ENCODE measurements around the gene CLDN20. TPM values are rescaled to one million over a fixed set of nuclear protein-coding genes. Genes with fewer than 3 reads are reported as not detected.

Gene CLDN20
- polyA plus RNA-seq, 1 of the 3 experiments (the other 2 are of a cell fraction): 0.07 TPM

GRCh38 chr6:155241966-155242365 is 21.8 kb upstream of the CLDN20 start:
- Histone ChIP-seq H3K36me3 (replicated peaks in 1 of 2; ENCODE audit: control insufficient read depth in 1 of 2, insufficient read depth in 2 of 2, low read length in 1 of 2) (peaks cover 9 to 17% of the 10 kb centered on the region in 2 experiments), H3K79me2 (ENCODE audit: insufficient read depth) (no peaks in the 10 kb centered on the region), H3K9me3 (no peaks in the 10 kb centered on the region), H3K27ac (ENCODE audit: low read depth in 2 of 2, low read length in 1 of 2) (no peak overlapping the region), H3K27me3 (ENCODE audit: insufficient read depth) (no peaks in the 10 kb centered on the region), H3F3A (replicated peaks; ENCODE audit: insufficient read depth) (no peaks in the 10 kb centered on the region), H3K4me1 (ENCODE audit: control insufficient read depth in 1 of 2, insufficient read depth in 2 of 2, low read depth in 1 of 2, low read length in 1 of 2) (no peaks in the 10 kb centered on the region; a peak in 1 of 4 replicates), H3K4me2 (no peak overlapping the region), H2AFZ (ENCODE audit: low read depth) (no peak overlapping the region), H3K4me3 (ENCODE audit: low read depth in 2 of 2, low read length in 1 of 2) (no peak overlapping the region), H4K20me1 (ENCODE audit: insufficient read depth) (no peaks in the 10 kb centered on the region), H3K9me2 (no peaks in the 10 kb centered on the region), H3K9ac (no peak overlapping the region)
- CTCF ChIA-PET: interaction anchor here (1.3 kb wide), 1 partner anchor 9 kb away, joined by 4 read pairs; no protein-coding TSS in a partner anchor
- 91% methylated on average over 5 of the region's 8 CpGs for WGBS (ENCODE audit: low lambda C conversion rate)
- DNase-seq: no peak
- POLR2A ChIA-PET: no interaction called here
- TF ChIP-seq, protein P1, sequence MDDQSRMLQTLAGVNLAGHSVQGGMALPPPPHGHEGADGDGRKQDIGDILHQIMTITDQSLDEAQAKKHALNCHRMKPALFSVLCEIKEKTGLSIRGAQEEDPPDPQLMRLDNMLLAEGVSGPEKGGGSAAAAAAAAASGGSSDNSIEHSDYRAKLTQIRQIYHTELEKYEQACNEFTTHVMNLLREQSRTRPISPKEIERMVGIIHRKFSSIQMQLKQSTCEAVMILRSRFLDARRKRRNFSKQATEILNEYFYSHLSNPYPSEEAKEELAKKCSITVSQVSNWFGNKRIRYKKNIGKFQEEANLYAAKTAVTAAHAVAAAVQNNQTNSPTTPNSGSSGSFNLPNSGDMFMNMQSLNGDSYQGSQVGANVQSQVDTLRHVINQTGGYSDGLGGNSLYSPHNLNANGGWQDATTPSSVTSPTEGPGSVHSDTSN (IDR thresholded peaks at IDR 0.05): no peak
- TF ChIP-seq TAF1 (IDR thresholded peaks at IDR 0.05; ENCODE audit: borderline replicate concordance, low read depth, low read length) (no peak), CHD2 (IDR thresholded peaks at IDR 0.05; ENCODE audit: low read length, partially characterized antibody) (no peak), MXI1 (IDR thresholded peaks at IDR 0.05; ENCODE audit: low read depth, low read length) (no peak), FOXM1 (IDR thresholded peaks at IDR 0.05; ENCODE audit: low read depth) (no peak), MAX (IDR thresholded peaks at IDR 0.05; ENCODE audit: low read depth) (no peak), EP300 (IDR thresholded peaks at IDR 0.05; ENCODE audit: borderline replicate concordance in 1 of 2, low read depth in 1 of 2, low read length in 1 of 2) (no peak), NRF1 (IDR thresholded peaks at IDR 0.05; ENCODE audit: low read depth, low read length) (no peak), SMC3 (IDR thresholded peaks at IDR 0.05; ENCODE audit: low read depth, low read length) (no peak), GABPA (IDR thresholded peaks at IDR 0.05; ENCODE audit: low read depth) (no peak), NFIC (IDR thresholded peaks at IDR 0.05; ENCODE audit: borderline replicate concordance) (no peak)

- Histone ChIP-seq H2AFZ (ENCODE audit: low read depth) (no peak overlapping the region), H3K9me3 (no peaks in the 10 kb centered on the region), H3K27ac (ENCODE audit: low read depth in 2 of 2, low read length in 1 of 2) (no peak overlapping the region), H3K4me3 (ENCODE audit: low read depth in 2 of 2, low read length in 1 of 2) (no peak overlapping the region), H3K79me2 (ENCODE audit: insufficient read depth) (no peaks in the 10 kb centered on the region), H3K4me2 (no peak overlapping the region), H4K20me1 (ENCODE audit: insufficient read depth) (no peaks in the 10 kb centered on the region), H3K36me3 (replicated peaks in 1 of 2; ENCODE audit: control insufficient read depth in 1 of 2, insufficient read depth in 2 of 2, low read length in 1 of 2) (peaks cover 15 to 23% of the 10 kb centered on the region in 2 experiments), H3F3A (replicated peaks; ENCODE audit: insufficient read depth) (peaks cover 4% of the 10 kb centered on the region), H3K27me3 (ENCODE audit: insufficient read depth) (no peaks in the 10 kb centered on the region), H3K9ac (no peak overlapping the region), H3K4me1 (ENCODE audit: control insufficient read depth in 1 of 2, insufficient read depth in 2 of 2, low read depth in 1 of 2, low read length in 1 of 2) (peaks cover 0 to 3% of the 10 kb centered on the region in 2 experiments; a peak in 3 of 4 replicates), H3K9me2 (no peaks in the 10 kb centered on the region)
- POLR2A ChIA-PET: no interaction called here
- WGBS (ENCODE audit: low lambda C conversion rate): 97% methylated on average over 4 of the region's 4 CpGs
- TF ChIP-seq MXI1 (IDR thresholded peaks at IDR 0.05; ENCODE audit: low read depth, low read length) (no peak), NRF1 (IDR thresholded peaks at IDR 0.05; ENCODE audit: low read depth, low read length) (no peak), RCOR1 (IDR thresholded peaks at IDR 0.05; ENCODE audit: low read length) (no peak), MEF2A (IDR thresholded peaks at IDR 0.05; ENCODE audit: borderline replicate concordance, low read depth) (no peak), FOSL2 (IDR thresholded peaks at IDR 0.05; ENCODE audit: borderline replicate concordance, low read depth) (no peak), YY1 (IDR thresholded peaks at IDR 0.05; ENCODE audit: low read depth) (no peak), SIN3A (IDR thresholded peaks at IDR 0.05; ENCODE audit: borderline replicate concordance, low read depth, low read length) (no peak), RFX5 (IDR thresholded peaks at IDR 0.05; ENCODE audit: low read length) (no peak), NFIC (IDR thresholded peaks at IDR 0.05; ENCODE audit: borderline replicate concordance) (no peak), FOXM1 (IDR thresholded peaks at IDR 0.05; ENCODE audit: low read depth) (no peak), SMC3 (IDR thresholded peaks at IDR 0.05; ENCODE audit: low read depth, low read length) (no peak), RAD21 (IDR thresholded peaks at IDR 0.05; ENCODE audit: low read length) (no peak)
- TF ChIP-seq, protein P2, sequence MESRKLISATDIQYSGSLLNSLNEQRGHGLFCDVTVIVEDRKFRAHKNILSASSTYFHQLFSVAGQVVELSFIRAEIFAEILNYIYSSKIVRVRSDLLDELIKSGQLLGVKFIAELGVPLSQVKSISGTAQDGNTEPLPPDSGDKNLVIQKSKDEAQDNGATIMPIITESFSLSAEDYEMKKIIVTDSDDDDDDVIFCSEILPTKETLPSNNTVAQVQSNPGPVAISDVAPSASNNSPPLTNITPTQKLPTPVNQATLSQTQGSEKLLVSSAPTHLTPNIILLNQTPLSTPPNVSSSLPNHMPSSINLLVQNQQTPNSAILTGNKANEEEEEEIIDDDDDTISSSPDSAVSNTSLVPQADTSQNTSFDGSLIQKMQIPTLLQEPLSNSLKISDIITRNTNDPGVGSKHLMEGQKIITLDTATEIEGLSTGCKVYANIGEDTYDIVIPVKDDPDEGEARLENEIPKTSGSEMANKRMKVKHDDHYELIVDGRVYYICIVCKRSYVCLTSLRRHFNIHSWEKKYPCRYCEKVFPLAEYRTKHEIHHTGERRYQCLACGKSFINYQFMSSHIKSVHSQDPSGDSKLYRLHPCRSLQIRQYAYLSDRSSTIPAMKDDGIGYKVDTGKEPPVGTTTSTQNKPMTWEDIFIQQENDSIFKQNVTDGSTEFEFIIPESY (IDR thresholded peaks at IDR 0.05; ENCODE audit: borderline replicate concordance, low read depth): no peak
- TF ChIP-seq, protein P3, sequence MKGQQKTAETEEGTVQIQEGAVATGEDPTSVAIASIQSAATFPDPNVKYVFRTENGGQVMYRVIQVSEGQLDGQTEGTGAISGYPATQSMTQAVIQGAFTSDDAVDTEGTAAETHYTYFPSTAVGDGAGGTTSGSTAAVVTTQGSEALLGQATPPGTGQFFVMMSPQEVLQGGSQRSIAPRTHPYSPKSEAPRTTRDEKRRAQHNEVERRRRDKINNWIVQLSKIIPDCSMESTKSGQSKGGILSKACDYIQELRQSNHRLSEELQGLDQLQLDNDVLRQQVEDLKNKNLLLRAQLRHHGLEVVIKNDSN (IDR thresholded peaks at IDR 0.05; ENCODE audit: borderline replicate concordance, low read depth): no peak
- TF ChIP-seq, protein P4, sequence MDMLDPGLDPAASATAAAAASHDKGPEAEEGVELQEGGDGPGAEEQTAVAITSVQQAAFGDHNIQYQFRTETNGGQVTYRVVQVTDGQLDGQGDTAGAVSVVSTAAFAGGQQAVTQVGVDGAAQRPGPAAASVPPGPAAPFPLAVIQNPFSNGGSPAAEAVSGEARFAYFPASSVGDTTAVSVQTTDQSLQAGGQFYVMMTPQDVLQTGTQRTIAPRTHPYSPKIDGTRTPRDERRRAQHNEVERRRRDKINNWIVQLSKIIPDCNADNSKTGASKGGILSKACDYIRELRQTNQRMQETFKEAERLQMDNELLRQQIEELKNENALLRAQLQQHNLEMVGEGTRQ (IDR thresholded peaks at IDR 0.05; ENCODE audit: borderline replicate concordance, low read depth, low read length): no peak
- TF ChIP-seq, protein P1 (IDR thresholded peaks at IDR 0.05): no peak
- CTCF ChIA-PET: interaction anchor here (1.6 kb wide), 1 partner anchor 9 kb away, joined by 3 read pairs; no protein-coding TSS in a partner anchor
- DNase-seq: no peak
Observed at GRCh38 chr6:155244434-155244833, 19.4 kb upstream of the CLDN20 start.

Measured in SK-N-SH (cell line).